Tibial artery (tissue), 4 donors: ENCODE measurements around the gene DPP8.

Experiments used
- DNase-seq, 2 donors: peaks; one replicate each; pipeline ENCODE4 v3.0.0-alpha.2; 2019
- H3K27ac ChIP-seq, 2 donors: fragments of 200-600 bp; sonication (generic) in 1 of 2; 1 replicate in 1 of 2; 2 replicates in 1 of 2; pipeline ENCODE4 v1.5.1; 2018 to 2019; ENCODE audit warnings: mild to moderate bottlenecking in 1 of 2
- H3K27me3 ChIP-seq, 2 donors: fragments of 200-600 bp; sonication (generic) in 1 of 2; one replicate each; pipeline versions ENCODE4 v1.5.1 to v1.6.0; 2016 to 2019
- H3K36me3 ChIP-seq, 3 donors: fragments of 200-600 bp; sonication (generic) in 2 of 3; one replicate each; pipeline ENCODE4 v1.5.1; 2016 to 2019; ENCODE audit warnings: mild to moderate bottlenecking in 2 of 3
- H3K4me1 ChIP-seq, 4 donors: fragments of 200-600 bp; sonication (generic) in 2 of 4; 1 replicate in 3 of 4; 2 replicates in 1 of 4; pipeline ENCODE4 v1.5.1; 2016 to 2019
- H3K4me3 ChIP-seq, 2 donors: fragments of 200-600 bp; sonication (generic) in 1 of 2; 1 replicate in 1 of 2; 2 replicates in 1 of 2; pipeline ENCODE4 v1.5.1; 2018 to 2019; ENCODE audit warnings: mild to moderate bottlenecking in 2 of 2
- H3K9me3 ChIP-seq, 3 donors: fragments of 200-600 bp; sonication (generic) in 1 of 3; one replicate each; pipeline ENCODE4 v1.5.1; 2016 to 2019
- CTCF ChIP-seq, 2 experiments: fragments of 200-600 bp in 1 of 2; fragments of 450-650 bp in 1 of 2; IDR thresholded peaks; one replicate each; pipeline ENCODE4 v1.5.1; 2017 to 2019; ENCODE audit warnings: antibody characterized with exemption in 2 of 2, mild to moderate bottlenecking in 1 of 2, moderate library complexity in 1 of 2
- intact Hi-C: fragments of 100-400 bp; cut with DNase I; formaldehyde crosslinking; loops from one replicate; pipeline ENCODE4 v1.15.0; 2023; ENCODE audit warnings: low total_unique reads

Gene DPP8

GRCh38 chr15:65412556-65412955 is 104.9 kb downstream of the DPP8 start:
- H3K4me1 ChIP-seq, result no peaks in the 10 kb centered on the region
- no peak overlapping the region for H3K27ac ChIP-seq
- H3K36me3 ChIP-seq, result no peaks in the 10 kb centered on the region
- intact Hi-C loops, result no loop called here
- TF ChIP-seq CTCF (IDR thresholded peaks at IDR 0.05), result no peak
- peaks cover 0 to 21% of the 10 kb centered on the region in 2 donors for H3K27me3 ChIP-seq
- no peak for DNase-seq
- no peak overlapping the region for H3K4me3 ChIP-seq
- no peaks in the 10 kb centered on the region for H3K9me3 ChIP-seq

GRCh38 chr15:65411465-65412071 is 105.9 kb downstream of the DPP8 start:
- TF ChIP-seq CTCF (IDR thresholded peaks at IDR 0.05), result no peak
- H3K9me3 ChIP-seq, result no peaks in the 10 kb centered on the region
- peaks cover 0 to 11% of the 10 kb centered on the region in 2 donors for H3K27me3 ChIP-seq
- H3K27ac ChIP-seq, result no peak overlapping the region
- no peaks in the 10 kb centered on the region for H3K36me3 ChIP-seq
- DNase-seq, result no peak
- intact Hi-C loops, result no loop called here
- H3K4me3 ChIP-seq, result no peak overlapping the region
- H3K4me1 ChIP-seq, result no peaks in the 10 kb centered on the region

GRCh38 chr15:65410972-65411371 is 106.5 kb downstream of the DPP8 start:
- no peak for DNase-seq
- Histone ChIP-seq H3K36me3 (no peaks in the 10 kb centered on the region), H3K4me3 (no peak overlapping the region), H3K4me1 (peaks cover 0 to under 1% (median 0%) of the 10 kb centered on the region in 4 donors), H3K27ac (no peak overlapping the region), H3K27me3 (peaks cover 0 to 7% of the 10 kb centered on the region in 2 donors), H3K9me3 (no peaks in the 10 kb centered on the region)
- TF ChIP-seq CTCF (IDR thresholded peaks at IDR 0.05), result no peak
- intact Hi-C loops, result no loop called here

- no peaks in the 10 kb centered on the region for H3K9me3 ChIP-seq
- no peak overlapping the region for H3K4me3 ChIP-seq
- no peak for TF ChIP-seq CTCF (IDR thresholded peaks at IDR 0.05)
- peaks cover 0 to 3% of the 10 kb centered on the region in 2 donors for H3K27me3 ChIP-seq
- intact Hi-C loops, result no loop called here
- H3K27ac ChIP-seq, result no peak overlapping the region
- DNase-seq, result no peak
- H3K36me3 ChIP-seq, result no peaks in the 10 kb centered on the region
- H3K4me1 ChIP-seq, result peaks cover 0 to 5% (median 0%) of the 10 kb centered on the region in 4 donors
Observed at GRCh38 chr15:65410036-65410435, 107.5 kb downstream of the DPP8 start.

- no peak for DNase-seq
- Histone ChIP-seq H3K27ac (no peak overlapping the region), H3K9me3 (no peaks in the 10 kb centered on the region), H3K4me1 (peaks cover 0 to 5% (median 0%) of the 10 kb centered on the region in 4 donors), H3K4me3 (no peak overlapping the region), H3K36me3 (no peaks in the 10 kb centered on the region), H3K27me3 (peaks cover 0 to 3% of the 10 kb centered on the region in 2 donors)
- TF ChIP-seq CTCF (IDR thresholded peaks at IDR 0.05), result no peak
- intact Hi-C loops, result no loop called here
Observed at GRCh38 chr15:65409036-65409631, 108.4 kb downstream of the DPP8 start.
